Left colon (tissue), 2 donors: ENCODE data around the gene MEG3. TPM values are rescaled to one million over a fixed set of nuclear protein-coding genes. Genes with fewer than 3 reads are reported as not detected.

Experiments used
- ATAC-seq: fragments of 200-7000 bp; cut with Tn5 transposase; one replicate; pipeline ENCODE4 v1.9.1; 2020; ENCODE audit warnings: mild to moderate bottlenecking, moderate library complexity
- DNase-seq, 2 donors: peaks; one replicate each; pipeline ENCODE4 v3.0.0-alpha.2; 2020
- intact Hi-C, 2 donors: fragments of 100-400 bp; cut with DNase I in 1 of 2; cut with micrococcal nuclease in 1 of 2; formaldehyde crosslinking; loops; one replicate each; pipeline versions ENCODE4 v1.11.2 to v1.14.0; 2022; cut with DNase I, micrococcal nuclease
- total RNA-seq, 2 donors: library from RNA; stranded (reverse); fragmentation: NEBNext Ultra II Directional; extraction: Animal tissue kit (Norgen Biotek cat#: 25700); gene quantifications; one replicate each; pipeline ENCODE4 v1.2.1, GENCODE V29; 2021
- donor health status: DM: no; HTN: no; CAD: no.
- donor health status: DM: yes; HTN: yes; CAD: no.

The MEG3 gene
- total RNA-seq, 2 donors from 2014 or later, result 8.1 to 13.0 TPM

GRCh38 chr14:100868621-100869370 is 42.9 kb downstream of the MEG3 start:
- no peak for DNase-seq
- intact Hi-C loops, result no loop called here
- no peak for ATAC-seq

GRCh38 chr14:100871234-100872186 is 45.6 kb downstream of the MEG3 start:
- DNase-seq (no peak), ATAC-seq (no peak)
- intact Hi-C loops, result no loop called here

GRCh38 chr14:100872259-100873095 is 46.6 kb downstream of the MEG3 start:
- DNase-seq, result no peak
- intact Hi-C loops, result no loop called here
- ATAC-seq, result no peak

- ATAC-seq, result no peak
- intact Hi-C loops, result no loop called here
- no peak for DNase-seq
Observed at GRCh38 chr14:100873096-100873482, 47.2 kb downstream of the MEG3 start.

GRCh38 chr14:100874051-100874410 is 48.1 kb downstream of the MEG3 start:
- ATAC-seq (no peak), DNase-seq (no peak)
- intact Hi-C loops, result no loop called here

GRCh38 chr14:100874411-100875091 is 48.6 kb downstream of the MEG3 start:
- ATAC-seq, result no peak
- no peak for DNase-seq
- intact Hi-C loops, result no loop called here

GRCh38 chr14:100875126-100875525 is 49.2 kb downstream of the MEG3 start:
- ATAC-seq (no peak), DNase-seq (no peak)
- intact Hi-C loops, result no loop called here

- DNase-seq (no peak), ATAC-seq (no peak)
- intact Hi-C loops, result no loop called here
Observed at GRCh38 chr14:100875861-100876590, 50.1 kb downstream of the MEG3 start.

GRCh38 chr14:100878271-100879146 is 52.6 kb downstream of the MEG3 start:
- intact Hi-C loops, result no loop called here
- DNase-seq (no peak), ATAC-seq (no peak)

- intact Hi-C loops, result no loop called here
- no peak for DNase-seq
- ATAC-seq, result no peak
Observed at GRCh38 chr14:100879194-100879593, 53.3 kb downstream of the MEG3 start.

- ATAC-seq (no peak), DNase-seq (no peak)
- intact Hi-C loops, result no loop called here
Observed at GRCh38 chr14:100879782-100880181, 53.9 kb downstream of the MEG3 start.

GRCh38 chr14:100880271-100881101 is 54.6 kb downstream of the MEG3 start:
- intact Hi-C loops, result no loop called here
- DNase-seq (no peak), ATAC-seq (no peak)

GRCh38 chr14:100881211-100882025 is 55.5 kb downstream of the MEG3 start:
- intact Hi-C loops, result no loop called here
- ATAC-seq (no peak), DNase-seq (no peak)

GRCh38 chr14:100882026-100882967 is 56.4 kb downstream of the MEG3 start:
- DNase-seq (no peak), ATAC-seq (no peak)
- intact Hi-C loops, result no loop called here
